ENCODE data around the gene ZCCHC10. TPM values are rescaled to one million over a fixed set of nuclear protein-coding genes. Genes with fewer than 3 reads are reported as not detected.

The ZCCHC10 gene
- total and polyA plus RNA-seq, 4 donors = 5.1 to 24.2 (median 9.8) TPM

- Histone ChIP-seq H3K9me3 (ENCODE audit: control insufficient read depth in 4 of 4, low read length in 3 of 4) (no peaks in the 10 kb centered on the region), H3K4me1 (ENCODE audit: control insufficient read depth in 4 of 4, insufficient read depth in 4 of 4, low read length in 3 of 4) (peaks cover 0 to 10% (median 6%) of the 10 kb centered on the region in 4 donors), H3K36me3 (ENCODE audit: control insufficient read depth in 4 of 4, insufficient read depth in 3 of 4, low read depth in 1 of 4, low read length in 3 of 4) (peaks cover 8 to 30% (median 24%) of the 10 kb centered on the region in 4 donors), H3K9ac (ENCODE audit: low read depth in 1 of 2, low read length in 2 of 2) (no peak overlapping the region), H3K27ac (ENCODE audit: low read depth in 1 of 2, low read length in 2 of 2) (no peak overlapping the region), H3K4me3 (ENCODE audit: low read depth in 1 of 3, low read length in 3 of 3) (no peak overlapping the region), H3K27me3 (ENCODE audit: control insufficient read depth in 4 of 4, insufficient read depth in 4 of 4, low read length in 3 of 4) (no peaks in the 10 kb centered on the region)
- TF ChIP-seq EGR1 (IDR thresholded peaks at IDR 0.05; ENCODE audit: low read depth in 2 of 2) = no peak
- TF ChIP-seq YY1 (IDR thresholded peaks at IDR 0.05) = no peak
- no peak for TF ChIP-seq JUND (IDR thresholded peaks at IDR 0.05)
- TF ChIP-seq HNF4G (IDR thresholded peaks at IDR 0.05) = no peak
- no peak for TF ChIP-seq FOXA1 (IDR thresholded peaks at IDR 0.05)
- no peak for TF ChIP-seq HNF4A (conservative IDR thresholded peaks at IDR 0.05)
- TF ChIP-seq TAF1 (conservative IDR thresholded peaks at IDR 0.05) = no peak
- no peak for TF ChIP-seq CTCF (IDR thresholded peaks at IDR 0.05; ENCODE audit: low read depth, low read length, missing input control)
- TF ChIP-seq GABPA (IDR thresholded peaks at IDR 0.05 in 1 of 2, conservative IDR thresholded peaks at IDR 0.05 in 1 of 2) = no peak
- TF ChIP-seq MAX (IDR thresholded peaks at IDR 0.05) = no peak
- TF ChIP-seq NR2F2 (IDR thresholded peaks at IDR 0.05) = no peak
- TF ChIP-seq ATF3 (IDR thresholded peaks at IDR 0.05) = no peak
- TF ChIP-seq RAD21 (IDR thresholded peaks at IDR 0.05) = no peak
- no peak for TF ChIP-seq REST (IDR thresholded peaks at IDR 0.05)
- no peak for TF ChIP-seq ZBTB33 (IDR thresholded peaks at IDR 0.05)
- TF ChIP-seq SP1 (IDR thresholded peaks at IDR 0.05) = no peak
- TF ChIP-seq FOXA2 (IDR thresholded peaks at IDR 0.05) = no peak
- no peak for TF ChIP-seq RXRA (IDR thresholded peaks at IDR 0.05)
- WGBS = 88% methylated on average over 1 of the region's 1 CpG
- no peak for DNase-seq (ENCODE audit: low spot score)
Measured at GRCh38 chr5:133065471-133065870, 39.1 kb upstream of the ZCCHC10 start.

Data from liver (tissue), 9 donors.